Measurements from ENCODE around the gene ASCC3.

Gene ASCC3, protein sequence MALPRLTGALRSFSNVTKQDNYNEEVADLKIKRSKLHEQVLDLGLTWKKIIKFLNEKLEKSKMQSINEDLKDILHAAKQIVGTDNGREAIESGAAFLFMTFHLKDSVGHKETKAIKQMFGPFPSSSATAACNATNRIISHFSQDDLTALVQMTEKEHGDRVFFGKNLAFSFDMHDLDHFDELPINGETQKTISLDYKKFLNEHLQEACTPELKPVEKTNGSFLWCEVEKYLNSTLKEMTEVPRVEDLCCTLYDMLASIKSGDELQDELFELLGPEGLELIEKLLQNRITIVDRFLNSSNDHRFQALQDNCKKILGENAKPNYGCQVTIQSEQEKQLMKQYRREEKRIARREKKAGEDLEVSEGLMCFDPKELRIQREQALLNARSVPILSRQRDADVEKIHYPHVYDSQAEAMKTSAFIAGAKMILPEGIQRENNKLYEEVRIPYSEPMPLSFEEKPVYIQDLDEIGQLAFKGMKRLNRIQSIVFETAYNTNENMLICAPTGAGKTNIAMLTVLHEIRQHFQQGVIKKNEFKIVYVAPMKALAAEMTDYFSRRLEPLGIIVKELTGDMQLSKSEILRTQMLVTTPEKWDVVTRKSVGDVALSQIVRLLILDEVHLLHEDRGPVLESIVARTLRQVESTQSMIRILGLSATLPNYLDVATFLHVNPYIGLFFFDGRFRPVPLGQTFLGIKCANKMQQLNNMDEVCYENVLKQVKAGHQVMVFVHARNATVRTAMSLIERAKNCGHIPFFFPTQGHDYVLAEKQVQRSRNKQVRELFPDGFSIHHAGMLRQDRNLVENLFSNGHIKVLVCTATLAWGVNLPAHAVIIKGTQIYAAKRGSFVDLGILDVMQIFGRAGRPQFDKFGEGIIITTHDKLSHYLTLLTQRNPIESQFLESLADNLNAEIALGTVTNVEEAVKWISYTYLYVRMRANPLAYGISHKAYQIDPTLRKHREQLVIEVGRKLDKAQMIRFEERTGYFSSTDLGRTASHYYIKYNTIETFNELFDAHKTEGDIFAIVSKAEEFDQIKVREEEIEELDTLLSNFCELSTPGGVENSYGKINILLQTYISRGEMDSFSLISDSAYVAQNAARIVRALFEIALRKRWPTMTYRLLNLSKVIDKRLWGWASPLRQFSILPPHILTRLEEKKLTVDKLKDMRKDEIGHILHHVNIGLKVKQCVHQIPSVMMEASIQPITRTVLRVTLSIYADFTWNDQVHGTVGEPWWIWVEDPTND (N-terminal part only)

DNA sequence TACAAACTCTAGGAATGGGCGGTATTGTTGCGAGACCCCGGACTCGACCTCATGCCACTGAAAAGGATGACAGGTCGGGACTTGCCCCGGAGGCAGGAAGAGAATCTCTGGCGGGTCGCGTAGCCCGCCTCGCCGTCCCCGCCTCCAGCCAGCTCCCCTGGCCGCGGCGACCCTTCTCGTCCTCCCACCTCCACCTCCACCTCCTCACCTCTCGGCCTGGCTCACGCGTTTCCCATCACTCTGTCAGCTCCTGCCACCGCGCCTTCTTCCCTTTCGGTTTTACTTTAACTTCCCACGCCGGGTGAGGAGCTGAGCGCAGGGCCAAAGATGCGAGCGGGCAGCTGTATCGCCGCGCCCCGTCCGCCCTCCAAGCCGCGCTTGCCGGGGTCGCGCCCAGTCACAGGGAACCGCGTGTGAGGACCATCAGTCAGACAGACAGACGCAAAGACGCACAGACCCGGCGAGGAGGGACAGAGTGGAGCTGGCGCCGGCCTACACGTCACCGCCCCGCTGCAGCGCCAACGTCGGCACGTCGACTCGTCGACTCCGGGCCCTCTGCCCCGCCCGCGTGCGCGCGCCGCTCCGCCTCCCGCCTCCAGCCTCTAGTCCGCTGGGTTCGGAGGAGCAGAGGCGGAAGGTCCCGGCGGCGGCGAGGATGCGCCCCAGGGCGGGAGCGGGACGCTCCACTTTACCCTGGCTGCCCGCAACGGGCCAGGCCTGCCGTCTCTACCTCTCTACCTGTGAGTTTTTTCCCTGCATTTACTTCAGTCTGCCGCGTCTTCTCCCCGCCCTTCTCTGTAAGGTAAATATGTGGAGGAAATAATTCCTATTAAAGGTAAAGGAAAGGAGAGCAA lies at the start of gene ASCC3:
TSS of gene ASCC3 (minus strand) at position 477 of the 854 bp plus-strand sequence. CDS start 13,332 bp downstream, outside the sequence.
- DNase-seq: peak; percentile 11 to 93 (median 84)

DNA sequence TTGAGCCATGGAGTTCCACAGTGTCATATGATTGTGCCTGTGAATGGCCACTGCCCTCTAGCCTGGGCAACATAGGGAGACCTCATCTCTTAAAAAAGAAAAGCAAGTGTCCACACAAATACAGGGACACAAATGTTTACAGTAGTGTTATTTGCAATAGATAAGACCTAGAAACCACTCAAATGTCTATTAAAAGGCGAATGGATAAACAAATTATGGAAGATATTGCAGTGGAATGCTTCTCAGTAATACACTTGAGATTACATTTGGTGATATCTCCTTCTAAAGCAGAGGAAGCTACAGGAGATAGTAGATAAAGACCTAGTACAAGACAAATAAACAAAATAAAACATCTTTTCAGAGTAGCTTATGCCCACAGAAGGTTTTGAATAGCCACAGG lies 44.6 kb upstream of the ASCC3 start:
- no peak for DNase-seq

DNA sequence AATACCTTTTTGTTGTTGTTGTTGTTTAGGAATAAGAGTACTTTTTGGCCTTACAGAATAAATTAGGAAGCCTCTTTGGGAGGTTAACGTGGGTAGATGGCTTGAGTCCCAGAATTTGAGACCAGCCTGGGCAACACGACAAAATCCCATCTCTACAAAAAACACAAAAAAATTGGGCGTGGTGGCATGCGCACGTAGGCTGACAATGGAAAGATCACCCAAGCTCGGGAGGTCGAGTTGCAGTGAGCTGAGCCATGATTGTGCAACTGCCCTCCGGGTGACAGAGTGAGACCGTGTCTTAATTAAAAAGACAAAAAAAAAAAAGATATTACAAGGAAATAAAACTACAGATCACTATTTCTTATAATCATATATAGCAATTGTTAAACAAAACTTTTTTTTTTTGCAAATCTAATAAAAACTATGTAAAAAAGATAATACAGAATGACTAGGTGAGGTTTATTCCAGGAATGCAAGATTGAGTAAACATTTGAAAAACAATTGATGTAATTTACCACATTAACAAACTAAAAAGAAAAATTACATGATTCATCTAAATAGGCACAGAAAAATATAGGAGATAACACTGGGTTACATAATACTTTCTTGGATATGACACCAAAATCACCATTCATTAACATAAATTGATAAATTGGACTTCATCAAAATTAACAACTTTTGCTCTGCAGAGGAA lies 43.6 kb upstream of the ASCC3 start:
- DNase-seq: no peak

DNA sequence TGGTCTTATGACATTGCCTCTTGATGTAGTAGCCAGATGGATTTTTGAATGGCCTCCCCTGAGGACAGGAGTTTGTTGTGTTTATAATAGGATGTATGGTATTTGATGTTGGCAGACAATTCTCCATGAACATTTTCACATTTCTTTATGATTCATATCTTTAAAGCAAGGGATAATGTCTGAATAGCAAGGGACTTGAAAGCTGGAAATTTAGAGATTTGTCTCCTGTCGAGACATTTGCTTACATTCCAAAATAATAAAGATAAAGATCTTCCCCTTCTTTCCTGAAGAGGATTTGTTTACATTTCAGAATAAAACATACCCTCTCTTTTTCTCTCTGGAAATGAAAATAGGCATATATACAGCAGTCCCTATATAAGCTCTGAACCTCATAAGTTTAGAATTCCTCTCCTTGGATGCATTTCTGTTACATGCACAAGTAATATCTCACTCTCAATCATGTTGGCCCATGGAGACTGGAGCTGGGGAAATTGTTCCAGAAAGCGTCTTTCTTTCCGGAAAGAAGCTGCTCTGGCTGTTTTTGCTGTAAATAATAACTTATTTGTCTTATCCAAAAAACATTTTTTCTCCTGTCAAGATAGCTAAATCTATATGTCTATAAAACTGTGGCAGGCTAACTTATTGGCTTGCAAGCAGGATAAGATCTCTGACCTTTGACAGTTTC lies 42.5 kb upstream of the ASCC3 start:
- DNase-seq: no peak

DNA sequence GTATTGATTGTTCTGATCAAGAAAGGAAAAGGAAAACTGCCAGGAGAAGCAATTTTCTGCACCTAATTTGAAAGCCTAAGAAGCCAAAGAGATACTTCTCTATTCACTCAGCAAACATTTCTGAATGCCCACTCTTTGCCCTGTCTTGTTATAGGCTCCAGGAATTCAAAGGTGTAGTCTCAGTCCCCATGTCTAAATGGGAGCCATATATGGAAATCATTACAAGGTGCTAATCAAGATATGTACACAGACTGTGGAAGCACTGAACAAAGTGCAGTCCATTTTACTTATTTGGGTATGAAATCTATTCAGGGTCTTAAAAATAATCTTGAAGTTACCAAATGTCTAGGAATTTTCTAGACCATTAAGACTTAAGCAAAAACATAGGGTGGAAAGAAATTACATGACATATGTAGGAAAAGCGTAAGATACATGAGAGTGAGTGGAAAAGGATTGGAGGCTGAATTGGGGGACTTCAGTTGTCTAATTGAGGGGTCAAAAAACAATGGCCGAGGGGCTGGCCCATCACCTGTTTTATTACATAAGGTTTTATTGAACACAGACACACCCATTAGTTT lies 39.0 kb upstream of the ASCC3 start:
- no peak for DNase-seq

DNA sequence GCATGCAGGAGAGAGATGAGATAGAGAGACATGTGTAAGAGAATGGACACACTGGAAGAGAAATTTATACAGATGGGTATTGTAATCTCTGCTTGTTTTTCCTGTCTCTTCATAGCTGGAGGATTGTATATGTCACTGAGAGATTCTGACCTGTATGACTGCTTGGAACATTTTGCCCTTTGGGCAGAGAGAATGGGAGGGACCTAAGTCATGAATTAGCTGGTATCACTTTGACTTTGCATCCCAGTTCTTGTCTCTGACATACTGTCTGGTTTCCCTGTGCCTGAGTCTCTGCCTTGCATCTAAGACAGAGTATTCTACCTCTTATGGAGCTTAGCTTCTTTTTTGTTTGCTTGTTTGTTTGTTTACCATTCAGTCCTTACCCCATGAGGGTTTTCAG lies 37.0 kb upstream of the ASCC3 start:
- DNase-seq: no peak

- DNase-seq: no peak
Measured at GRCh38 chr6:100915876-100916275, 34.7 kb upstream of the ASCC3 start.

DNA sequence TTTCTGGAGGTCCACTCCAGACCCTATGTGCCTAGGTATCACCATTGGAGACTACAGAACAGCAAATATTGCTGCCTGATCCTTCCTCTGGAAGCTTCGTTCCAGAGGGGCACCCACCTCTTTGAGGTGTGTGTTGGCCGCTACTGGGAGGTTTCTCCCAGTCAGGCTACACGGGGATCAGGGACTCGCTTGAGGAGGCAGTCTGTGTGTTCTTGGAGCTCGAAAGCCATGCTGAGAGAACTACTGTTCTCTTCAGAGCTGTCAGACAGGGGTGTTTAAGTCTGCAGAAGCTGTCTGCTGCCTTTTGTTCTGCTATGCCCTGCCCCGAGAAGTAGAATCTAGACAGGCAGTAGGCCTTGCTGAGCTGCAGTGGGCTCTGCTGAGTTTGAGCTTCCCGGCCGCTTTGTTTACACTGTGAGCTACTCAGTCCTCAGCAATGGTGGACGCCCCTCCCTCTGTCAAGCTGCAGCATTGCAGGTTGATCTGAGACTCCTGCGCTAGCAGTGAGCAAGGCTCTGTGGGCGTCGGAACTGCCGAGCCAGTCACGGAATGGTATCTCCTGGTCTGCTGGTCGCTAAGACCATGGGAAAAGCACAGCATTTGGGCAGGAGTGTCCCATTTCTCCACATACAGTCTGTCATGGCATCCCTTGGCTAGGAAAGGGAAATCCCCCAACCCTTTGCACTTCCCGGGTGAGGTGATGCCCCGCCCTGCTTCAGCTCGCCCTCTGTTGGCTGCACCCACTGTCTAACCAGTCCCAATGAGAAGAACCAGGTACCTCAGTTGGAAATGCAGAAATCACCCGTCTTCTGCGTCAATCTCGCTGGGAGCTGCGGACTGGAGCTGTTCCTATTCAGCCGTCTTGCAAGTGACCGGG lies 32.5 kb upstream of the ASCC3 start:
- no peak for DNase-seq

GRCh38 chr6:100906325-100906724 lies 25.2 kb upstream of the ASCC3 start:
- DNase-seq: no peak

GRCh38 chr6:100905067-100905466 lies 23.9 kb upstream of the ASCC3 start:
- DNase-seq: no peak

GRCh38 chr6:100904316-100904715 lies 23.2 kb upstream of the ASCC3 start:
- no peak for DNase-seq

GRCh38 chr6:100901582-100901981 lies 20.5 kb upstream of the ASCC3 start:
- DNase-seq: no peak

- no peak for DNase-seq
Measured at GRCh38 chr6:100899202-100899601, 18.1 kb upstream of the ASCC3 start.

DNA sequence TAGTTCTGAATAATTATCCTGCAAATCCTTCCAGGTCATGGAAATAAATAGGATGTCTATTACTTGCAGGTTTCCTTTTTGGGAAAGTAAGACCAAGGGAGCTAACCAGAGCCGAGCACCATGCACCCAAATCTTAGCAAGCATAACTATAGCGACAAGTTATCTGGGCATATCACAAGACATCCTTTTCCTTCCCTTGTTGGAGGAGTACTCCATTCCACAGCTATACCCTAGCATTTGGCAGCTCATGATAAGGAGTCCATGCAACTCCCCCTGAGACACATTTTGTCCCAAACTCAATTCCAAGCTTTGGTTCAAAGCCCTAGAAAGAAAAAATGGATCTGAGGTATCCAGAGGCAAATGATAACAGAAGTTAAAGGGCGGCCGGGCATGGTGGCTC lies 16.5 kb upstream of the ASCC3 start:
- DNase-seq: no peak

- DNase-seq: no peak
Measured at GRCh38 chr6:100893743-100894142, 12.6 kb upstream of the ASCC3 start.

DNA sequence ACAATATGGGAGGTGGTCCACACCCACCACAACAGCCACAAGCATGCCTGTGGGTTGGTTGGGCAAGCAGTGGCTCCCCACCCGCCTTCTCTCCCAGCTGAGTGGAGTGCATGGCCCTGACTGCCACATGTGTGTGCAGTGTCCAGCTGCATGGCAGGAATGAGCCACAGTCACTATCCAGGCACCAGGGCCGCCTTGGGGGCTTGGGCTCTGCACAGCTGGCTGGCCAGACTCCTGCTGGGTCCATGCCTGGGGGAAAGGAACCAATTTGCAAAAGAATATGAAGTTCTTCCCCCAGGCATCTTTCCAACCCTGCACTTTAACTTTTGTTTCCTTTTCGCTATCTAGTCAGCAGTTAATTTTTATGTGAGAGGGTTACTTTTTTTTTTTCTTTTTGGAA lies 11.6 kb upstream of the ASCC3 start:
- DNase-seq: no peak

DNA sequence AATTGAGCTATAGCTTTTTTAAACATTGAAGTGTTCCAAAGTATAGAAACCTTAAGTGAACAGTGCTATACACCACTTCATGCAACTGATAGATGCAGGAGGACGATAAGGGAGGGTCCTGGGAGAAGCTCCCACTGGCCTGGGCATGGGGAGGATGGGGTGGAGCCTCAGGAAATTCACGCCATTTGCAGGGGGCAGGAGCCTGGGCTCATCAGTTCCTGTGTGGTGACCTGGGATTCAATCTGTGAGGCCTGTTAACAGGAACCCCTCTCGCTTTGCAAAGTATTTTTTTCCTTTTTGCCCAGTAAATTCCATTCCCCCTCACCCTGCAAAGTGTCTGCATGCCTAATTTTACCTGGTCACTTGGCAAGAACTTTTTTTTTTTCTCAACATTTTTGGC lies 11.0 kb upstream of the ASCC3 start:
- DNase-seq: no peak

- no peak for DNase-seq
Measured at GRCh38 chr6:100891079-100891478, 9.9 kb upstream of the ASCC3 start.
